SK-N-SH treated with all-trans-retinoic acid at 6 μM for 48 hours (cell line): ENCODE measurements around the gene OTX1.

Experiments used
- CSDC2 ChIP-seq: fragments of 250-450 bp; sonication (Bioruptor Pico); IDR thresholded peaks from 2 replicates; pipeline ENCODE4 v1.5.0; 2020; ENCODE audit warnings: mild to moderate bottlenecking, moderate library complexity
- PATZ1 ChIP-seq: fragments of 250-450 bp; sonication (Bioruptor Pico); IDR thresholded peaks from 2 replicates; pipeline ENCODE4 v1.8.0; 2020; ENCODE audit warnings: mild to moderate bottlenecking, moderate library complexity, borderline replicate concordance
- ZFP30 ChIP-seq: fragments of 450-650 bp; formaldehyde crosslinking; IDR thresholded peaks from 2 replicates; pipeline ENCODE4 v1.5.0; 2022; ENCODE audit warnings: mild to moderate bottlenecking, moderate library complexity
- ZNF70 ChIP-seq: fragments of 450-650 bp; formaldehyde crosslinking; IDR thresholded peaks from 2 replicates; pipeline ENCODE4 v1.5.0; 2020; ENCODE audit warnings: mild to moderate bottlenecking, moderate library complexity
- TF ChIP-seq, protein P1 (sequence below): fragments of 250-450 bp; sonication (Bioruptor Pico); IDR thresholded peaks from 2 replicates; pipeline ENCODE4 v1.8.0; 2021; ENCODE audit warnings: low read depth, mild to moderate bottlenecking, moderate library complexity, borderline replicate concordance

DNA sequence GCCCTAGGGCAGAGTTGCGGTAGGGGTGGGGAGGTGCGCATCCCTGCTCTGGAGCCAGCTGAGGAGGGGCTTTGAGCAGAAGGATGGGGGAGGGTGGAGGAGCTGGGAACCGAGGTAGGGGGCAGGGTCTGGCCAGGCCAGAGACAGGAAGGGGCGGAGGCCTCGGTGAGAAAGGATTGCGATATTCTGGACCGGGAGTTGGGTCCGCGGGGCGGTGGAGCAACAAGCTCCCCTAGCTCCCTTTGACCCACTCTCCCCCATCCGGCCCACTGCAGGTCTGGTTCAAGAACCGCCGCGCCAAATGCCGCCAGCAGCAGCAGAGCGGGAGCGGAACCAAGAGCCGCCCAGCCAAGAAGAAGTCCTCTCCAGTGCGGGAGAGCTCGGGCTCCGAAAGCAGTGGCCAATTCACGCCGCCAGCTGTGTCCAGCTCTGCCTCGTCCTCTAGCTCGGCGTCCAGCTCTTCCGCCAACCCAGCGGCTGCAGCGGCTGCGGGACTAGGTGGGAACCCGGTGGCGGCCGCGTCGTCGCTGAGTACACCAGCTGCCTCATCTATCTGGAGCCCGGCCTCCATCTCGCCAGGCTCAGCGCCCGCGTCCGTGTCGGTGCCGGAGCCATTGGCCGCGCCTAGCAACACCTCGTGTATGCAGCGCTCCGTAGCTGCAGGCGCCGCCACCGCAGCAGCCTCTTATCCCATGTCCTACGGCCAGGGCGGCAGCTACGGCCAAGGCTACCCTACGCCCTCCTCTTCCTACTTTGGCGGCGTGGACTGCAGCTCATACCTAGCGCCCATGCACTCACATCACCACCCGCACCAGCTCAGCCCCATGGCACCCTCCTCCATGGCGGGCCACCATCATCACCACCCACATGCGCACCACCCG lies 4.8 kb downstream of the OTX1 start:
- no peak for TF ChIP-seq CSDC2 (CRISPR knock-in tag)
- TF ChIP-seq ZNF70 (CRISPR knock-in tag) = no peak
- TF ChIP-seq ZFP30 = no peak
- TF ChIP-seq, protein P1, sequence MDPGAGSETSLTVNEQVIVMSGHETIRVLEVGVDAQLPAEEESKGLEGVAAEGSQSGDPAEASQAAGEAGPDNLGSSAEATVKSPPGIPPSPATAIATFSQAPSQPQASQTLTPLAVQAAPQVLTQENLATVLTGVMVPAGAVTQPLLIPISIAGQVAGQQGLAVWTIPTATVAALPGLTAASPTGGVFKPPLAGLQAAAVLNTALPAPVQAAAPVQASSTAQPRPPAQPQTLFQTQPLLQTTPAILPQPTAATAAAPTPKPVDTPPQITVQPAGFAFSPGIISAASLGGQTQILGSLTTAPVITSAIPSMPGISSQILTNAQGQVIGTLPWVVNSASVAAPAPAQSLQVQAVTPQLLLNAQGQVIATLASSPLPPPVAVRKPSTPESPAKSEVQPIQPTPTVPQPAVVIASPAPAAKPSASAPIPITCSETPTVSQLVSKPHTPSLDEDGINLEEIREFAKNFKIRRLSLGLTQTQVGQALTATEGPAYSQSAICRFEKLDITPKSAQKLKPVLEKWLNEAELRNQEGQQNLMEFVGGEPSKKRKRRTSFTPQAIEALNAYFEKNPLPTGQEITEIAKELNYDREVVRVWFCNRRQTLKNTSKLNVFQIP = no peak
- TF ChIP-seq PATZ1 = no peak
